HepG2 (cell line): Measurements from ENCODE around the gene CIAO3. TPM values are rescaled to one million over a fixed set of nuclear protein-coding genes. Genes with fewer than 3 reads are reported as not detected.

Source experiments
- CBX2 ChIP-seq, 2 experiments: fragments of 200-600 bp in 1 of 2; sonication (generic); formaldehyde crosslinking in 1 of 2; IDR thresholded peaks; 2 replicates each; pipeline versions ENCODE4 v1.7.0 to v1.8.1; 2018 to 2022; ENCODE audit warnings: low read depth in 2 of 2, low read length in 1 of 2, mild to moderate bottlenecking in 1 of 2, missing genetic modification reagents in 1 of 2
- GABPB1 ChIP-seq: IDR thresholded peaks from 2 replicates; pipeline ENCODE4 v1.6.1; 2016; ENCODE audit warnings: mild to moderate bottlenecking, missing genetic modification reagents, moderate library complexity, missing compliant biosample characterization
- GATAD2A ChIP-seq: IDR thresholded peaks from 2 replicates; pipeline ENCODE4 v1.6.1; 2016
- HNF4G ChIP-seq, 2 experiments: sonication (generic) in 1 of 2; formaldehyde crosslinking in 1 of 2; IDR thresholded peaks; 2 replicates each; pipeline versions ENCODE4 v1.4.0 to v1.6.1; 2011 to 2020; ENCODE audit warnings: borderline replicate concordance in 2 of 2, low read depth in 2 of 2, mild to moderate bottlenecking in 2 of 2, low read length in 1 of 2, missing genetic modification reagents in 1 of 2, moderate library complexity in 1 of 2
- IKZF1 ChIP-seq: fragments of 450-650 bp; IDR thresholded peaks from 2 replicates; pipeline ENCODE4 v1.7.1; 2016
- MAFG ChIP-seq: sonication (generic); formaldehyde crosslinking; IDR thresholded peaks from 2 replicates; pipeline ENCODE4 v1.5.1; 2020; ENCODE audit warnings: mild to moderate bottlenecking, missing genetic modification reagents
- PITX1 ChIP-seq: sonication (generic); formaldehyde crosslinking; IDR thresholded peaks from 2 replicates; pipeline ENCODE4 v1.5.1; 2020; ENCODE audit warnings: mild to moderate bottlenecking, missing genetic modification reagents
- RCOR2 ChIP-seq: IDR thresholded peaks from 2 replicates; pipeline ENCODE4 v1.6.1; 2016; ENCODE audit warnings: missing biosample characterization, missing genetic modification reagents
- RFX3 ChIP-seq: IDR thresholded peaks from 2 replicates; pipeline ENCODE4 v1.6.1; 2016; ENCODE audit warnings: missing biosample characterization, missing genetic modification reagents
- SCMH1 ChIP-seq: sonication (generic); formaldehyde crosslinking; IDR thresholded peaks from 2 replicates; pipeline ENCODE4 v1.9.0; 2021; ENCODE audit warnings: missing genetic modification reagents, mild to moderate bottlenecking, borderline replicate concordance
- STAG1 ChIP-seq: sonication (generic); formaldehyde crosslinking; IDR thresholded peaks from 2 replicates; pipeline ENCODE4 v1.4.0; 2020; ENCODE audit warnings: missing genetic modification reagents
- TAF1 ChIP-seq: sonication (generic); formaldehyde crosslinking; IDR thresholded peaks from 2 replicates; pipeline ENCODE4 v1.4.0; 2020; ENCODE audit warnings: missing genetic modification reagents
- YEATS4 ChIP-seq: sonication (generic); formaldehyde crosslinking; IDR thresholded peaks from 2 replicates; pipeline ENCODE4 v1.4.0; 2020; ENCODE audit warnings: missing genetic modification reagents, borderline replicate concordance
- ZKSCAN8 ChIP-seq: IDR thresholded peaks from 2 replicates; pipeline ENCODE4 v1.6.1; 2016; ENCODE audit warnings: borderline replicate concordance, missing genetic modification reagents, missing compliant biosample characterization
- ZNF251 ChIP-seq: sonication (generic); formaldehyde crosslinking; IDR thresholded peaks from 2 replicates; pipeline ENCODE4 v1.9.0; 2021; ENCODE audit warnings: mild to moderate bottlenecking, missing genetic modification reagents
- ZNF292 ChIP-seq: sonication (generic); formaldehyde crosslinking; IDR thresholded peaks from 2 replicates; pipeline ENCODE4 v1.8.1; 2022; ENCODE audit warnings: mild to moderate bottlenecking, low read depth, missing genetic modification reagents, borderline replicate concordance
- ZNF30 ChIP-seq: sonication (generic); formaldehyde crosslinking; IDR thresholded peaks from 2 replicates; pipeline ENCODE4 v1.5.0; 2020; ENCODE audit warnings: mild to moderate bottlenecking, missing genetic modification reagents
- ZNF7 ChIP-seq: IDR thresholded peaks from 2 replicates; pipeline ENCODE4 v1.6.1; 2016; ENCODE audit warnings: missing biosample characterization, missing genetic modification reagents
- ZNF710 ChIP-seq: sonication (generic); formaldehyde crosslinking; IDR thresholded peaks from 2 replicates; pipeline ENCODE4 v1.5.0; 2020; ENCODE audit warnings: mild to moderate bottlenecking, missing genetic modification reagents, borderline replicate concordance
- ZNF777 ChIP-seq: sonication (generic); formaldehyde crosslinking; IDR thresholded peaks from 2 replicates; pipeline ENCODE4 v1.4.0; 2020; ENCODE audit warnings: missing genetic modification reagents
- ZSCAN30 ChIP-seq: sonication (generic); formaldehyde crosslinking; IDR thresholded peaks from 2 replicates; pipeline ENCODE4 v1.5.0; 2020; ENCODE audit warnings: mild to moderate bottlenecking, missing genetic modification reagents
- polyA plus RNA-seq, 8 experiments: library from polyadenylated mRNA; depleted of rRNA in 3 of 8; stranded (reverse) in 7 of 8; unstranded in 1 of 8; fragments of >200 nt; fragmentation: Illumina TruSeq in 4 of 8; extraction: Trizol in 4 of 8; gene quantifications; 2 replicates each; pipeline versions ENCODE4 v1.2.1 to v1.2.3, GENCODE V29; 2011 to 2016; ENCODE audit warnings: low read depth in 4 of 8, missing spikeins in 1 of 8, mixed read lengths in 1 of 8; ENCODE audit not compliant: insufficient read depth in 1 of 8
- total RNA-seq, 5 experiments: library from RNA; depleted of rRNA; stranded (reverse); fragments of >200 nt; fragmentation: Illumina TruSeq; extraction: Trizol; gene quantifications; 2 replicates each; pipeline ENCODE4 v1.2.3, GENCODE V29; 2016; ENCODE audit warnings: low read depth in 1 of 5
- TF ChIP-seq, protein P1 (sequence below): sonication (generic); formaldehyde crosslinking; conservative IDR thresholded peaks from 2 replicates; pipeline ENCODE4 v1.4.0; 2020; ENCODE audit warnings: mild to moderate bottlenecking, missing genetic modification reagents, moderate library complexity
- TF ChIP-seq, protein P2 (sequence below): sonication (generic); formaldehyde crosslinking; IDR thresholded peaks from 2 replicates; pipeline ENCODE4 v1.4.0; 2020; ENCODE audit warnings: mild to moderate bottlenecking, missing genetic modification reagents

The CIAO3 gene
- total and polyA plus RNA-seq, 2 of the 13 experiments (the other 11 are each of a cell fraction or from before 2014, with no cell fraction given), result 21.7 to 25.0 TPM

- TF ChIP-seq, protein P1, sequence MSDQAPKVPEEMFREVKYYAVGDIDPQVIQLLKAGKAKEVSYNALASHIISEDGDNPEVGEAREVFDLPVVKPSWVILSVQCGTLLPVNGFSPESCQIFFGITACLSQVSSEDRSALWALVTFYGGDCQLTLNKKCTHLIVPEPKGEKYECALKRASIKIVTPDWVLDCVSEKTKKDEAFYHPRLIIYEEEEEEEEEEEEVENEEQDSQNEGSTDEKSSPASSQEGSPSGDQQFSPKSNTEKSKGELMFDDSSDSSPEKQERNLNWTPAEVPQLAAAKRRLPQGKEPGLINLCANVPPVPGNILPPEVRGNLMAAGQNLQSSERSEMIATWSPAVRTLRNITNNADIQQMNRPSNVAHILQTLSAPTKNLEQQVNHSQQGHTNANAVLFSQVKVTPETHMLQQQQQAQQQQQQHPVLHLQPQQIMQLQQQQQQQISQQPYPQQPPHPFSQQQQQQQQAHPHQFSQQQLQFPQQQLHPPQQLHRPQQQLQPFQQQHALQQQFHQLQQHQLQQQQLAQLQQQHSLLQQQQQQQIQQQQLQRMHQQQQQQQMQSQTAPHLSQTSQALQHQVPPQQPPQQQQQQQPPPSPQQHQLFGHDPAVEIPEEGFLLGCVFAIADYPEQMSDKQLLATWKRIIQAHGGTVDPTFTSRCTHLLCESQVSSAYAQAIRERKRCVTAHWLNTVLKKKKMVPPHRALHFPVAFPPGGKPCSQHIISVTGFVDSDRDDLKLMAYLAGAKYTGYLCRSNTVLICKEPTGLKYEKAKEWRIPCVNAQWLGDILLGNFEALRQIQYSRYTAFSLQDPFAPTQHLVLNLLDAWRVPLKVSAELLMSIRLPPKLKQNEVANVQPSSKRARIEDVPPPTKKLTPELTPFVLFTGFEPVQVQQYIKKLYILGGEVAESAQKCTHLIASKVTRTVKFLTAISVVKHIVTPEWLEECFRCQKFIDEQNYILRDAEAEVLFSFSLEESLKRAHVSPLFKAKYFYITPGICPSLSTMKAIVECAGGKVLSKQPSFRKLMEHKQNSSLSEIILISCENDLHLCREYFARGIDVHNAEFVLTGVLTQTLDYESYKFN (CRISPR knock-in tag), result peak; percentile 7
- TF ChIP-seq SCMH1 (CRISPR knock-in tag) (no peak), STAG1 (CRISPR knock-in tag) (no peak), ZNF251 (CRISPR knock-in tag) (0 out of 2 replicates have a peak, but pooled peaks have one; percentile 48), YEATS4 (CRISPR knock-in tag) (peak; percentile 93), RCOR2 (CRISPR knock-in tag) (no peak), ZKSCAN8 (CRISPR knock-in tag) (no peak), ZNF292 (CRISPR knock-in tag) (no peak), TAF1 (CRISPR knock-in tag) (no peak; the same call in 1 of the 2 replicates), MAFG (no peak), GABPB1 (CRISPR knock-in tag) (peak; percentile 93), ZNF30 (CRISPR knock-in tag) (0 out of 2 replicates have a peak, but pooled peaks have one; percentile 78), ZNF777 (peak; percentile 58), ZNF710 (CRISPR knock-in tag) (0 out of 2 replicates have a peak, but pooled peaks have one; percentile 18), PITX1 (CRISPR knock-in tag) (0 out of 2 replicates have a peak, but pooled peaks have one; percentile 23), ZNF7 (CRISPR knock-in tag) (no peak), ZSCAN30 (CRISPR knock-in tag) (no peak), GATAD2A (no peak), IKZF1 (no peak), HNF4G (IDR thresholded peaks at IDR 0.05; ENCODE audit: borderline replicate concordance, low read depth, low read length) (no peak), HNF4G (CRISPR knock-in tag; IDR thresholded peaks at IDR 0.05; ENCODE audit: borderline replicate concordance, low read depth) (no peak; the same call in 1 of the 2 replicates), CBX2 (IDR thresholded peaks at IDR 0.05; ENCODE audit: low read depth, low read length) (no peak), CBX2 (CRISPR knock-in tag; IDR thresholded peaks at IDR 0.05; ENCODE audit: low read depth) (no peak), RFX3 (CRISPR knock-in tag) (no peak)
- TF ChIP-seq, protein P2, sequence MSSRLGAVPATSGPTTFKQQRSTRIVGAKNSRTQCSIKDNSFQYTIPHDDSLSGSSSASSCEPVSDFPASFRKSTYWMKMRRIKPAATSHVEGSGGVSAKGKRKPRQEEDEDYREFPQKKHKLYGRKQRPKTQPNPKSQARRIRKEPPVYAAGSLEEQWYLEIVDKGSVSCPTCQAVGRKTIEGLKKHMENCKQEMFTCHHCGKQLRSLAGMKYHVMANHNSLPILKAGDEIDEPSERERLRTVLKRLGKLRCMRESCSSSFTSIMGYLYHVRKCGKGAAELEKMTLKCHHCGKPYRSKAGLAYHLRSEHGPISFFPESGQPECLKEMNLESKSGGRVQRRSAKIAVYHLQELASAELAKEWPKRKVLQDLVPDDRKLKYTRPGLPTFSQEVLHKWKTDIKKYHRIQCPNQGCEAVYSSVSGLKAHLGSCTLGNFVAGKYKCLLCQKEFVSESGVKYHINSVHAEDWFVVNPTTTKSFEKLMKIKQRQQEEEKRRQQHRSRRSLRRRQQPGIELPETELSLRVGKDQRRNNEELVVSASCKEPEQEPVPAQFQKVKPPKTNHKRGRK (CRISPR knock-in tag), result no peak
Measured at GRCh38 chr16:720990-721764, 19.6 kb downstream of the CIAO3 start, which contains the start of gene ANTKMT (continued).
